Activated CD4-positive, alpha-beta T cell treated with anti-CD3 and anti-CD28 coated beads, Interleukin-2, amount 10 ng/mL, durations not matched to agents 7 days and 5 days (primary cell): ENCODE measurements around the gene MCCD1. TPM values are rescaled to one million over a fixed set of nuclear protein-coding genes. Genes with fewer than 3 reads are reported as not detected.

ENCODE experiments used
- CTCF ChIA-PET: fragments of 350-600 bp; sonication (Branson Sonifier 250); formaldehyde crosslinking; loops from one replicate; lab custom pipeline; 2021; ENCODE audit warnings: antibody characterized with exemption; lab: Charles Lee
- POLR2A ChIA-PET: fragments of 350-600 bp; sonication (Branson Sonifier 250); formaldehyde crosslinking; loops from one replicate; lab custom pipeline; 2021; ENCODE audit warnings: antibody characterized with exemption; lab: Charles Lee
- DNase-seq: peaks from one replicate; pipeline ENCODE4 v3.0.0-alpha.2; 2020
- H3K27ac Mint-ChIP-seq: one replicate; pipeline ENCODE4 v1.8.0; 2021; ENCODE audit warnings: mild to moderate bottlenecking, moderate library complexity, mixed read lengths
- H3K27me3 Mint-ChIP-seq: one replicate; pipeline ENCODE4 v1.8.0; 2021; ENCODE audit warnings: mixed read lengths
- H3K36me3 Mint-ChIP-seq: one replicate; pipeline ENCODE4 v1.8.0; 2021; ENCODE audit warnings: low read depth, mixed read lengths
- H3K4me1 Mint-ChIP-seq: one replicate; pipeline ENCODE4 v1.8.0; 2021; ENCODE audit warnings: mixed read lengths
- H3K4me3 Mint-ChIP-seq: one replicate; pipeline ENCODE4 v1.8.0; 2021; ENCODE audit warnings: mild to moderate bottlenecking, moderate library complexity, mixed read lengths
- H3K9me3 Mint-ChIP-seq: one replicate; pipeline ENCODE4 v1.8.0; 2021; ENCODE audit warnings: mixed read lengths
- total RNA-seq, 2 experiments: library from RNA; stranded (reverse); gene quantifications; one replicate each; pipeline ENCODE4 v1.2.3, GENCODE V29; 2021

MCCD1 gene
- total RNA-seq, 2 experiments from 2014 or later, result not detected

DNA sequence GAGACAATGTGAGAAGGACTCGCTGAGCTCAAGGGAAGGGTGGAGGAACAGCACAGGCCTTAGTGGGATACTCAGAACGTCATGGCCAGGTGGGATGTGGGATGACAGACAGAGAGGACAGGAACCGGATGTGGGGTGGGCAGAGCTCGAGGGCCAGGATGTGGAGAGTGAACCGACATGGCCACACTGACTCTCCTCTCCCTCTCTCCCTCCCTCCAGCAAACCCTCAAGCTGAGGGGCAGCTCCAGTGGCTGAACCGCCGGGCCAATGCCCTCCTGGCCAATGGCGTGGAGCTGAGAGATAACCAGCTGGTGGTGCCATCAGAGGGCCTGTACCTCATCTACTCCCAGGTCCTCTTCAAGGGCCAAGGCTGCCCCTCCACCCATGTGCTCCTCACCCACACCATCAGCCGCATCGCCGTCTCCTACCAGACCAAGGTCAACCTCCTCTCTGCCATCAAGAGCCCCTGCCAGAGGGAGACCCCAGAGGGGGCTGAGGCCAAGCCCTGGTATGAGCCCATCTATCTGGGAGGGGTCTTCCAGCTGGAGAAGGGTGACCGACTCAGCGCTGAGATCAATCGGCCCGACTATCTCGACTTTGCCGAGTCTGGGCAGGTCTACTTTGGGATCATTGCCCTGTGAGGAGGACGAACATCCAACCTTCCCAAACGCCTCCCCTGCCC lies 48.3 kb downstream of the MCCD1 start:
- Mint-ChIP-seq H3K36me3 (peaks cover 68% of the 10 kb centered on the region), H3K27me3 (no peaks in the 10 kb centered on the region), H3K4me1 (peaks cover 77% of the 10 kb centered on the region), H3K4me3 (peak overlapping the region; percentile 90), H3K9me3 (no peaks in the 10 kb centered on the region), H3K27ac (peak overlapping the region; percentile 88)
- peak; percentile 62 for DNase-seq
- CTCF ChIA-PET, result interaction anchor here (0.5 to 18.9 kb wide), 11 partner anchors 9 to 158 kb away, joined by 3 to 576 read pairs (median 7); partner anchors contain the start of genes ATP6V1G2, DDX39B, LST1 and LTB
- POLR2A ChIA-PET, result interaction anchor here (0.9 to 1.6 kb wide), 3 partner anchors 10 to 25 kb away, joined by 3 to 5 read pairs (median 4); no protein-coding TSS in a partner anchor

DNA sequence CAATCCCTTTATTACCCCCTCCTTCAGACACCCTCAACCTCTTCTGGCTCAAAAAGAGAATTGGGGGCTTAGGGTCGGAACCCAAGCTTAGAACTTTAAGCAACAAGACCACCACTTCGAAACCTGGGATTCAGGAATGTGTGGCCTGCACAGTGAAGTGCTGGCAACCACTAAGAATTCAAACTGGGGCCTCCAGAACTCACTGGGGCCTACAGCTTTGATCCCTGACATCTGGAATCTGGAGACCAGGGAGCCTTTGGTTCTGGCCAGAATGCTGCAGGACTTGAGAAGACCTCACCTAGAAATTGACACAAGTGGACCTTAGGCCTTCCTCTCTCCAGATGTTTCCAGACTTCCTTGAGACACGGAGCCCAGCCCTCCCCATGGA lies 48.8 kb downstream of the MCCD1 start:
- POLR2A ChIA-PET, result no interaction called here
- Mint-ChIP-seq H3K27ac (peak overlapping the region; percentile 88), H3K9me3 (no peaks in the 10 kb centered on the region), H3K36me3 (peaks cover 72% of the 10 kb centered on the region), H3K27me3 (no peaks in the 10 kb centered on the region), H3K4me1 (peaks cover 76% of the 10 kb centered on the region), H3K4me3 (peak overlapping the region; percentile 90)
- CTCF ChIA-PET, result interaction anchor here (0.9 to 18.9 kb wide), 10 partner anchors 10 to 84 kb away, joined by 3 to 576 read pairs (median 8); partner anchors contain the start of genes ATP6V1G2, DDX39B, LST1 and LTB
- DNase-seq, result no peak

DNA sequence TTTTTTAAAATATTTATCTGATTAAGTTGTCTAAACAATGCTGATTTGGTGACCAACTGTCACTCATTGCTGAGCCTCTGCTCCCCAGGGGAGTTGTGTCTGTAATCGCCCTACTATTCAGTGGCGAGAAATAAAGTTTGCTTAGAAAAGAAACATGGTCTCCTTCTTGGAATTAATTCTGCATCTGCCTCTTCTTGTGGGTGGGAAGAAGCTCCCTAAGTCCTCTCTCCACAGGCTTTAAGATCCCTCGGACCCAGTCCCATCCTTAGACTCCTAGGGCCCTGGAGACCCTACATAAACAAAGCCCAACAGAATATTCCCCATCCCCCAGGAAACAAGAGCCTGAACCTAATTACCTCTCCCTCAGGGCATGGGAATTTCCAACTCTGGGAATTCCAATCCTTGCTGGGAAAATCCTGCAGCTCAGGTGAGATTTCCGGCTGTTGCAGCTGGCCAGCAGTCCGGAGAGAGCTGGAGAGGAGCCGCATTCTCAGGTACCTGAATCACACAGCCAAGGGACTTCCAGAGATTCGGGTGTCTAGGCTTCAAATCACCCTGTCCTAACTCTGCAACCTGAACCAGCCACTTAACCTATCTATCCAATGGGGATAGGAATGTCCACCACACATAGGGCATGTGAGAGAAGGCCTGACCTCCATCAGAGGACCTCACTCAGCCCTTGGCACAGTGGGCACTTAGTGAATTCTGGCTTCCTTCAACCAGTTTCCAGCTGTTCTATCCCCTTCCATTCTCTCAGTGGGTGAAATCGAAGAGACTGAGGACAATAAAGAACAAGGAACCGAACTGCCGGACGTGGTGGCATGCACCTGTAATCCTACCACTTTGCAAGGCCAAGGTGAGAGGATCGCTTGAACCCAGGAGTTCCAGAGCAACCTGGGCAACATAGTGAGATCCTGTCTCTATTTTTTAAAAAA lies 49.7 kb downstream of the MCCD1 start:
- Mint-ChIP-seq H3K36me3 (peaks cover 75% of the 10 kb centered on the region), H3K27ac (peak overlapping the region; percentile 82), H3K4me3 (peak overlapping the region; percentile 94), H3K27me3 (no peaks in the 10 kb centered on the region), H3K9me3 (no peaks in the 10 kb centered on the region), H3K4me1 (peaks cover 74% of the 10 kb centered on the region)
- no peak for DNase-seq
- ChIA-PET CTCF (interaction anchor here (1.2 to 18.9 kb wide), 9 partner anchors 9 to 38 kb away, joined by 3 to 576 read pairs (median 17); partner anchors contain the start of genes ATP6V1G2, LST1, LTA and LTB), POLR2A (interaction anchor here (0.7 kb wide), 1 partner anchor 14 kb away, joined by 9 read pairs; the partner anchor contains the start of gene NCR3)

DNA sequence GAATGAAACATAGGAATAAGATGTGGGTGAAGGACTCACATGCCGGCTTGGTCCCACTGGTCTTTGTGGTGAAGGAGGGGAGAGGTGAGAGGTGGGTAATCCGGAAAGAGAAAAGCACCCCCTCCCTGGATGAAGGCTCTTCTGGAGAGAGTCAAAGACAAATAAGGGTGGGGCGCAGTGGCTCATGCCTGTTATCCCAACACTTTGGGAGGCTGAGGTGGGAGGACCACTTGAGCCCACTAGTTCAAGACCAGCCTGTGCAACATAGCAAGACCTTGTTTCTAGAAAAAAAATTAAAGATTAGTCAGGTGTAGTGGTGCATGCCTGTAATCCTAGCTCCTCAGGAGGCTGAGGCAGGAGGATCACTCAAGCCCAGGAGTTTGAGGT lies 50.4 kb downstream of the MCCD1 start:
- H3K9me3 Mint-ChIP-seq, result no peaks in the 10 kb centered on the region
- ChIA-PET POLR2A (interaction anchor here (0.7 kb wide), 1 partner anchor 13 kb away, joined by 9 read pairs; the partner anchor contains the start of gene NCR3), CTCF (interaction anchor here (1.2 to 18.9 kb wide), 6 partner anchors 10 to 37 kb away, joined by 3 to 576 read pairs (median 46); partner anchors contain the start of genes ATP6V1G2, LST1, LTA and LTB)
- no peak for DNase-seq
- H3K4me1 Mint-ChIP-seq, result peaks cover 74% of the 10 kb centered on the region
- peaks cover 76% of the 10 kb centered on the region for H3K36me3 Mint-ChIP-seq
- H3K27me3 Mint-ChIP-seq, result no peaks in the 10 kb centered on the region
- H3K27ac Mint-ChIP-seq, result peak overlapping the region; percentile 82
- peak overlapping the region; percentile 94 for H3K4me3 Mint-ChIP-seq

Other genes with a start within 250 kb of the MCCD1 start
- 1,000 to 10,000 TPM; 4,654 to 4,702 TPM for gene HLA-B, start 171.8 kb upstream of the MCCD1 start, total RNA-seq
- 10 to 100 TPM; 10.5 to 10.8 TPM for gene MICA, start 125.4 kb upstream of the MCCD1 start, total RNA-seq
- 10 to 100 TPM; 54.2 to 55.7 TPM for gene MICB, start 30.8 kb upstream of the MCCD1 start, total RNA-seq
- gene DDX39B, start 13.0 kb downstream of the MCCD1 start, total RNA-seq, result 100 to 1,000 TPM; 420 to 442 TPM
- 1 to 10 TPM; 3.6 to 3.7 TPM for gene ATP6V1G2, start 17.6 kb downstream of the MCCD1 start, total RNA-seq
- gene NFKBIL1, start 18.6 kb downstream of the MCCD1 start, total RNA-seq, result 10 to 100 TPM; 15.8 to 16.0 TPM
- 10 to 100 TPM; 20.9 to 27.0 TPM for gene LTA, start 43.3 kb downstream of the MCCD1 start, total RNA-seq
- gene TNF, start 46.6 kb downstream of the MCCD1 start, total RNA-seq, result 10 to 100 TPM; 46.5 to 47.1 TPM
- 100 to 1,000 TPM; 585 to 747 TPM for gene LTB, start 53.5 kb downstream of the MCCD1 start, total RNA-seq
- gene LST1, start 57.3 kb downstream of the MCCD1 start, total RNA-seq, result 10 to 100 TPM; 33.3 to 36.8 TPM
- 10 to 100 TPM; 20.0 to 23.8 TPM for gene NCR3, start 64.0 kb downstream of the MCCD1 start, total RNA-seq
- gene AIF1, start 86.3 kb downstream of the MCCD1 start, total RNA-seq, result 10 to 100 TPM; 48.0 to 54.2 TPM
- gene PRRC2A, start 91.8 kb downstream of the MCCD1 start, total RNA-seq, result 100 to 1,000 TPM; 240 to 246 TPM
- 100 to 1,000 TPM; 268 to 286 TPM for gene BAG6, start 123.7 kb downstream of the MCCD1 start, total RNA-seq
- 1 to 10 TPM; 3.9 to 4.5 TPM for gene APOM, start 126.9 kb downstream of the MCCD1 start, total RNA-seq
- 10 to 100 TPM; 20.2 to 20.9 TPM for gene C6orf47, start 131.8 kb downstream of the MCCD1 start, total RNA-seq
- 10 to 100 TPM; 34.4 to 42.9 TPM for gene GPANK1, start 136.0 kb downstream of the MCCD1 start, total RNA-seq
- 100 to 1,000 TPM; 218 to 273 TPM for gene CSNK2B, start 137.1 kb downstream of the MCCD1 start, total RNA-seq
- gene LY6G5B, start 141.0 kb downstream of the MCCD1 start, total RNA-seq, result 10 to 100 TPM; 26.0 to 27.4 TPM
- 1 to 10 TPM; 1.7 to 2.1 TPM for gene LY6G5C, start 152.1 kb downstream of the MCCD1 start, total RNA-seq
- 10 to 100 TPM; 47.2 to 54.1 TPM for gene ABHD16A, start 174.4 kb downstream of the MCCD1 start, total RNA-seq
- gene LY6G6F, start 177.9 kb downstream of the MCCD1 start, total RNA-seq, result not detected
- gene LY6G6D, start 186.4 kb downstream of the MCCD1 start, total RNA-seq, result not detected
- not detected for gene LY6G6C, start 192.8 kb downstream of the MCCD1 start, total RNA-seq
- under 1 TPM; 0.15 to 0.19 TPM for gene MPIG6B, start 194.4 kb downstream of the MCCD1 start, total RNA-seq
- 10 to 100 TPM; 13.3 to 15.4 TPM for gene DDAH2, start 200.3 kb downstream of the MCCD1 start, total RNA-seq
- 100 to 1,000 TPM; 525 to 561 TPM for gene CLIC1, start 207.6 kb downstream of the MCCD1 start, total RNA-seq
- gene MSH5, start 211.0 kb downstream of the MCCD1 start, total RNA-seq, result 10 to 100 TPM; 56.1 to 58.0 TPM
- 10 to 100 TPM in 1 of 2 experiments, 1 to 10 TPM in 1; 9.8 to 12.0 TPM for gene SAPCD1, start 233.7 kb downstream of the MCCD1 start, total RNA-seq
- 1 to 10 TPM; 5.2 to 5.4 TPM for gene VWA7, start 248.4 kb downstream of the MCCD1 start, total RNA-seq